ENCODE measurements around the gene CES5A. TPM values are rescaled to one million over a fixed set of nuclear protein-coding genes. Genes with fewer than 3 reads are reported as not detected.

CES5A gene
- total RNA-seq, 1 donor from 2014 or later, result not detected

GRCh38 chr16:55899857-55900256, 24.7 kb upstream of the CES5A start:
- Histone ChIP-seq H3K27ac (no peak overlapping the region), H3K9me3 (peaks cover 0 to 4% of the 10 kb centered on the region in 2 donors), H3K4me1 (no peaks in the 10 kb centered on the region), H3K27me3 (no peaks in the 10 kb centered on the region), H3K36me3 (no peaks in the 10 kb centered on the region), H3K4me3 (no peak overlapping the region)
- DNase-seq (ENCODE audit: low spot score in 2 of 2), result no peak
- TF ChIP-seq CTCF (IDR thresholded peaks at IDR 0.05), result no peak
- intact Hi-C loops (cut with DNase I), result no loop called here

- Histone ChIP-seq H3K36me3 (no peaks in the 10 kb centered on the region), H3K4me3 (no peak overlapping the region), H3K27me3 (no peaks in the 10 kb centered on the region), H3K9me3 (peaks cover 0 to 7% of the 10 kb centered on the region in 2 donors), H3K4me1 (no peaks in the 10 kb centered on the region), H3K27ac (no peak overlapping the region)
- no peak for DNase-seq (ENCODE audit: low spot score in 2 of 2)
- intact Hi-C loops (cut with DNase I), result no loop called here
- no peak for TF ChIP-seq CTCF (IDR thresholded peaks at IDR 0.05)
These were observed 23.4 kb upstream of the CES5A start for GRCh38 chr16:55898592-55898991.

GRCh38 chr16:55892821-55893220, 17.6 kb upstream of the CES5A start:
- Histone ChIP-seq H3K36me3 (no peaks in the 10 kb centered on the region), H3K9me3 (peaks cover 0 to 28% of the 10 kb centered on the region in 2 donors), H3K27me3 (no peaks in the 10 kb centered on the region), H3K4me1 (no peaks in the 10 kb centered on the region), H3K4me3 (no peak overlapping the region), H3K27ac (no peak overlapping the region)
- no peak for DNase-seq (ENCODE audit: low spot score in 2 of 2)
- no peak for TF ChIP-seq CTCF (IDR thresholded peaks at IDR 0.05)
- intact Hi-C loops (cut with DNase I), result no loop called here

GRCh38 chr16:55889518-55889917, 14.3 kb upstream of the CES5A start:
- no peak for DNase-seq (ENCODE audit: low spot score in 2 of 2)
- TF ChIP-seq CTCF (IDR thresholded peaks at IDR 0.05), result no peak
- Histone ChIP-seq H3K36me3 (no peaks in the 10 kb centered on the region), H3K9me3 (peaks cover 0 to 26% of the 10 kb centered on the region in 2 donors), H3K27me3 (no peaks in the 10 kb centered on the region), H3K27ac (no peak overlapping the region), H3K4me3 (no peak overlapping the region), H3K4me1 (no peaks in the 10 kb centered on the region)
- intact Hi-C loops (cut with DNase I), result no loop called here

- TF ChIP-seq CTCF (IDR thresholded peaks at IDR 0.05), result no peak
- H3K36me3 ChIP-seq, result no peaks in the 10 kb centered on the region
- no peaks in the 10 kb centered on the region for H3K4me1 ChIP-seq
These were observed 13.4 kb upstream of the CES5A start for GRCh38 chr16:55888546-55888945.

GRCh38 chr16:55876854-55877253, 1.7 kb upstream of the CES5A start:
- H3K27ac ChIP-seq, result no peak overlapping the region
- H3K36me3 ChIP-seq, result no peaks in the 10 kb centered on the region
- no peak for DNase-seq (ENCODE audit: low spot score in 2 of 2)
- H3K4me1 ChIP-seq, result no peaks in the 10 kb centered on the region
- TF ChIP-seq CTCF (IDR thresholded peaks at IDR 0.05), result no peak
- H3K27me3 ChIP-seq, result no peaks in the 10 kb centered on the region
- intact Hi-C loops (cut with DNase I), result no loop called here
- no peaks in the 10 kb centered on the region for H3K9me3 ChIP-seq
- no peak overlapping the region for H3K4me3 ChIP-seq

More at GRCh38 chr16:55888546-55888945, 13.4 kb upstream of the CES5A start:
- H3K9me3 ChIP-seq, result peaks cover 0 to 21% of the 10 kb centered on the region in 2 donors
- H3K27me3 ChIP-seq, result no peaks in the 10 kb centered on the region
- intact Hi-C loops (cut with DNase I), result no loop called here
- no peak overlapping the region for H3K27ac ChIP-seq
- H3K4me3 ChIP-seq, result no peak overlapping the region
- DNase-seq (ENCODE audit: low spot score in 2 of 2), result no peak

All from ascending aorta (tissue), 2 donors.